OCI-LY7 (cell line): ENCODE results near the gene TARS3. TPM values are rescaled to one million over a fixed set of nuclear protein-coding genes. Genes with fewer than 3 reads are reported as not detected.

Experiments used
- BruUV-seq: library from RNA; stranded (reverse); fragments of 400-500 nt; replicated peaks from 2 replicates; lab custom pipeline; 2021; lab: Mats Ljungman, UMichigan
- CTCF ChIA-PET: fragments of 300-600 bp; sonication (Branson Sonifier 250); formaldehyde crosslinking; loops from one replicate; lab custom pipeline; 2022; ENCODE audit warnings: antibody characterized with exemption; ENCODE audit not compliant: unreplicated experiment; lab: Charles Lee
- POLR2A ChIA-PET: fragments of 300-600 bp; sonication (Branson Sonifier 250); formaldehyde crosslinking; loops from one replicate; lab custom pipeline; 2022; ENCODE audit warnings: antibody characterized with exemption; lab: Charles Lee
- DNase-seq: peaks from one replicate; pipeline ENCODE4 v3.0.0-alpha.2; 2015; ENCODE audit warnings: low spot score
- H2AFZ ChIP-seq: fragments of 200-600 bp; sonication (generic), shearing (Covaris generic); 2 replicates; pipeline ENCODE4 v1.6.1; 2014; ENCODE audit warnings: mild to moderate bottlenecking, antibody characterized with exemption, low read length, moderate library complexity
- H3K27ac ChIP-seq: fragments of 200-600 bp; sonication (generic); 2 replicates; pipeline ENCODE4 v1.5.1; 2014; ENCODE audit warnings: mixed run types, low read depth, mild to moderate bottlenecking, moderate library complexity, low read length, inconsistent platforms; ENCODE audit not compliant: poor library complexity, severe bottlenecking
- H3K36me3 ChIP-seq: fragments of 200-600 bp; sonication (generic); 2 replicates; pipeline ENCODE4 v1.6.1; 2014; ENCODE audit warnings: mild to moderate bottlenecking, antibody characterized with exemption, low read length, moderate library complexity, mixed read lengths; ENCODE audit not compliant: insufficient read depth
- H3K4me1 ChIP-seq: fragments of 200-600 bp; sonication (generic); 2 replicates; pipeline ENCODE4 v1.5.1; 2014; ENCODE audit warnings: mild to moderate bottlenecking, low read length; ENCODE audit not compliant: insufficient read depth, poor library complexity, severe bottlenecking
- H3K4me2 ChIP-seq: fragments of 200-600 bp; sonication (generic); 2 replicates; pipeline ENCODE4 v1.6.1; 2014; ENCODE audit warnings: mild to moderate bottlenecking, low read length
- H3K4me3 ChIP-seq: fragments of 200-600 bp; sonication (generic); 2 replicates; pipeline ENCODE4 v1.5.1; 2014; ENCODE audit warnings: mild to moderate bottlenecking, low read depth, low read length; ENCODE audit not compliant: poor library complexity, severe bottlenecking
- H3K79me2 ChIP-seq: fragments of 200-600 bp; sonication (generic); 2 replicates; pipeline ENCODE4 v1.6.1; 2016; ENCODE audit warnings: low read depth, mild to moderate bottlenecking, low read length, moderate library complexity, mixed read lengths; ENCODE audit not compliant: insufficient read depth
- H3K9me2 ChIP-seq: fragments of 200-600 bp; sonication (generic); 2 replicates; pipeline ENCODE4 v1.6.1; 2016; ENCODE audit warnings: mild to moderate bottlenecking, low read length, mixed read lengths; ENCODE audit not compliant: insufficient read depth
- H3K9me3 ChIP-seq: fragments of 200-600 bp; sonication (generic); 2 replicates; pipeline ENCODE4 v1.6.1; 2014; ENCODE audit warnings: mild to moderate bottlenecking, mixed run types, low read length, mixed read lengths
- H4K20me1 ChIP-seq: fragments of 200-600 bp; sonication (generic); 2 replicates; pipeline ENCODE4 v1.6.1; 2014; ENCODE audit warnings: mild to moderate bottlenecking, antibody characterized with exemption, low read length, moderate library complexity, mixed read lengths; ENCODE audit not compliant: insufficient read depth
- CTCF ChIP-seq: fragments of 200-600 bp; sonication (generic); conservative IDR thresholded peaks from 2 replicates; pipeline ENCODE4 v1.5.1; 2014; ENCODE audit warnings: mild to moderate bottlenecking, antibody characterized with exemption, low read length, moderate library complexity, mixed read lengths
- EZH2phosphoT487 ChIP-seq: fragments of 200-600 bp; sonication (generic); IDR thresholded peaks from 2 replicates; pipeline ENCODE4 v1.6.1; 2018; ENCODE audit warnings: low read depth, borderline replicate concordance, mild to moderate bottlenecking, mixed run types, antibody characterized with exemption, low read length, moderate library complexity, mixed read lengths
- intact Hi-C: fragments of 100-400 bp; cut with micrococcal nuclease; formaldehyde crosslinking; loops from one replicate; pipeline ENCODE4 v1.10.0; 2022; ENCODE audit not compliant: unreplicated experiment
- total RNA-seq, 2 experiments: library from RNA; depleted of rRNA in 1 of 2; stranded (reverse); fragments of >200 nt in 1 of 2; shearing (Covaris generic) in 1 of 2; gene quantifications; 2 replicates each; pipeline ENCODE4 v1.2.3, GENCODE V29; 2014 to 2022

Gene TARS3
- total RNA-seq, 2 experiments from 2014 or later = 7.1 to 11.0 TPM

DNA sequence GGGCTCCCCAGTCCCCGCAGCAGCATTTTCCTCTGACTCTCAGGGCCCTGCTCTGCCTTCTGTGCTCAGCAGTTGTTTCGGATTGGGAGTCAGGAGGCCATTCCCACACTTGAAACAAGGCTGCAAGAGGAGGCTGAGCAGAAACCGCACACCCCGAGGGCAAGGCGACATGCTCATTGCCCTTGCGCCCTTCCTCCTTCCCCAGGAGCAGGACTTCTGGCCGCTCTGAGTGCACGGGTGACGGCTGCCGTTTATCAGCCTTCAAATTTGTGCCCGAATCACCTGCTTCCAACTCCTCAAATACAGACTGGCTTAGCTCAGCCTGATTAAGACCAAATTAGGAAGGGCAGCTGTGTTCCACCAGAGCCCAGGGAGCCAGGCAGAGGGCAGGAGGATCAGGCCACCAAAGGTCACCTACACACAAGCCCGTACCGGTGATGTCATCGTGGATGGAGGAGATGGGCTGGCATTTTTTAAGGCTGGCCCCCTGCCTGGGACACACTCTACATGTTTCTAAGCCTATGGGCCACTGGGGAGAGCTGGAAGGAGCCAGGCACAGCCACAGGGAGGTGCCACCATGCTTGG lies 110.2 kb downstream of the TARS3 start:
- intact Hi-C loops = no loop called here

DNA sequence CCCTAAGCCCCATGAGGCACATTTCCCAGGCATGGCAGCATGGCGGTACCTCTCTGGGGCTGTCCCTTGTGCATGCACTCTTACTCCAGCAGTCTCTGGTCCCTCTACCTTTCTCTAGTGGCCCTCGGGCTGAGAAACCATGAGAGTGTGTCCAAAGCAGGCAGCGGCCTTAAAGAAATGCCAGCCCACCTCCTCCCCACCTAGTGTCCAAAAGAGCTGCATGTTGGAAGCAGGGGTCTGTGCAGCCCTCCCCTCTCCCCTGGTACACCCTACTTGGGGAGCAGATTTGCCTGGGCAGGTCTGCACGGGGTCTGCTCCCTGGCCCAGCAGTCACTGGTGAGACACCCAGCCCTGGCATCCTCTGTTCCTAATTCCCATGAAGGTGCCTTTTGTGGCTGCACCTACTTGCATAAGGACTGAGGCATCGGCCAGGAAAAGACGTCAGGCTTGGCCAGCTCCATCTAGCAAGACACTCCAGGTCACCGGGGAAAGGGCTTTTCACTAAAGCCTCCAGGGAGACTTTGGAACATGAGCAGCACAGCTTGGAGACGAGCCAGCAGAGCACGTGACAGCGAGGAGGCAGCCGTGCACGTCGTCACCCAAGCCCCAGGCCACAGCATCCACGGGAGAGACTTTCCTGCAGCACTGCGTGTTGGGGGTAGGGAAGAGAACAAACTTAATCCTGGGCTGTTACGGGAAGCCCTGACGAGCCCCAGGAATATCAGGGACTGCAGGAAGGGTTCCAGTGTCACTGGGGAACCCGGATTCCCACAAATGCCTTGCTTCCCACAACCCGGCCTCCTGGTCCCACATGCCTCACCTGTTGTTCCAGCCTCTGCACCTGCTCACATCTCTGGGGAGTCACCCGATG lies 110.9 kb downstream of the TARS3 start:
- Histone ChIP-seq H2AFZ (no peak overlapping the region), H3K4me2 (no peak overlapping the region), H3K4me1 (no peaks in the 10 kb centered on the region), H3K9me3 (no peaks in the 10 kb centered on the region), H3K79me2 (no peaks in the 10 kb centered on the region), H3K36me3 (no peaks in the 10 kb centered on the region), H3K27ac (no peak overlapping the region), H3K4me3 (no peak overlapping the region), H4K20me1 (no peaks in the 10 kb centered on the region), H3K9me2 (no peaks in the 10 kb centered on the region)
- intact Hi-C loops = no loop called here
- no TSS peak for BruUV-seq
- POLR2A ChIA-PET = no interaction called here
- CTCF ChIA-PET = no interaction called here
- TF ChIP-seq EZH2phosphoT487 = no peak
- DNase-seq = no peak

More for the DNA sequence above, 110.2 kb downstream of the TARS3 start:
- DNase-seq = no peak
- no peaks in the 10 kb centered on the region for H3K4me1 ChIP-seq
- ChIA-PET CTCF (no interaction called here), POLR2A (no interaction called here)
- no peaks in the 10 kb centered on the region for H3K36me3 ChIP-seq
- BruUV-seq = no TSS peak
- H3K9me2 ChIP-seq = no peaks in the 10 kb centered on the region
- H2AFZ ChIP-seq = no peak overlapping the region
- TF ChIP-seq EZH2phosphoT487 = no peak
- no peak for TF ChIP-seq CTCF
- no peaks in the 10 kb centered on the region for H3K9me3 ChIP-seq
- H3K27ac ChIP-seq = no peak overlapping the region
- H3K79me2 ChIP-seq = no peaks in the 10 kb centered on the region
- no peak overlapping the region for H3K4me3 ChIP-seq
- no peaks in the 10 kb centered on the region for H4K20me1 ChIP-seq
- H3K4me2 ChIP-seq = no peak overlapping the region

GRCh38 chr15:101612676-101613075 lies 111.6 kb downstream of the TARS3 start:
- Histone ChIP-seq H3K4me3 (no peak overlapping the region), H3K9me2 (no peaks in the 10 kb centered on the region), H3K27ac (no peak overlapping the region), H3K9me3 (no peaks in the 10 kb centered on the region), H3K79me2 (no peaks in the 10 kb centered on the region), H4K20me1 (no peaks in the 10 kb centered on the region), H3K4me1 (no peaks in the 10 kb centered on the region), H3K4me2 (no peak overlapping the region), H3K36me3 (no peaks in the 10 kb centered on the region), H2AFZ (no peak overlapping the region)
- no peak for TF ChIP-seq EZH2phosphoT487
- no peak for TF ChIP-seq CTCF
- ChIA-PET CTCF (no interaction called here), POLR2A (no interaction called here)
- intact Hi-C loops = no loop called here
- BruUV-seq = no TSS peak
- no peak for DNase-seq
